LNCAP (cell line): Measurements from ENCODE around the gene IDH3A.

Source experiments
- CTCF ChIP-seq: fragments of 450-650 bp; IDR thresholded peaks from 2 replicates; pipeline ENCODE4 v1.5.1; 2017; ENCODE audit warnings: mild to moderate bottlenecking

IDH3A gene

GRCh38 chr15:78192826-78193594, 43.8 kb downstream of the IDH3A start:
- TF ChIP-seq CTCF = no peak

GRCh38 chr15:78193731-78194567, 44.8 kb downstream of the IDH3A start:
- no peak for TF ChIP-seq CTCF

GRCh38 chr15:78194568-78194925, 45.4 kb downstream of the IDH3A start:
- TF ChIP-seq CTCF = no peak

GRCh38 chr15:78195735-78196201, 46.6 kb downstream of the IDH3A start:
- TF ChIP-seq CTCF = peak; percentile 88

GRCh38 chr15:78197632-78198031, 48.5 kb downstream of the IDH3A start:
- TF ChIP-seq CTCF = no peak

GRCh38 chr15:78200276-78200930, 51.2 kb downstream of the IDH3A start:
- TF ChIP-seq CTCF = no peak

GRCh38 chr15:78201281-78202190, 52.4 kb downstream of the IDH3A start:
- TF ChIP-seq CTCF = no peak
